ENCODE measurements around the gene RBBP9. TPM values are rescaled to one million over a fixed set of nuclear protein-coding genes. Genes with fewer than 3 reads are reported as not detected.
"Not testable (repeated sequence)": the region's sequence is repeated elsewhere in the genome, so short reads cannot be mapped to it uniquely, and the experiment has no call there.

Gene RBBP9
- total RNA-seq, 1 donor from 2014 or later = 12.7 TPM

GRCh38 chr20:18506744-18507143 lies 9.7 kb upstream of the RBBP9 start:
- peak overlapping the region; percentile 99 for H3K4me3 Mint-ChIP-seq (ENCODE audit: unreplicated experiment)
- TF ChIP-seq CTCF (IDR thresholded peaks at IDR 0.05) = no peak
- H3K27ac Mint-ChIP-seq (ENCODE audit: unreplicated experiment) = peak overlapping the region; percentile 99
- DNase-seq (ENCODE audit: extremely low spot score, unreplicated experiment) = no peak
- H3K9me3 Mint-ChIP-seq (ENCODE audit: unreplicated experiment) = no peaks in the 10 kb centered on the region
- H3K27me3 Mint-ChIP-seq (ENCODE audit: unreplicated experiment) = peaks cover 8% of the 10 kb centered on the region
- H3K4me1 Mint-ChIP-seq (ENCODE audit: unreplicated experiment) = peaks cover 21% of the 10 kb centered on the region
- peaks cover 16% of the 10 kb centered on the region for H3K36me3 Mint-ChIP-seq (ENCODE audit: unreplicated experiment)

- no peak for TF ChIP-seq CTCF (IDR thresholded peaks at IDR 0.05)
- DNase-seq (ENCODE audit: extremely low spot score, unreplicated experiment) = no peak
- Mint-ChIP-seq H3K4me1 (ENCODE audit: unreplicated experiment) (peaks cover 21% of the 10 kb centered on the region), H3K27me3 (ENCODE audit: unreplicated experiment) (peaks cover 8% of the 10 kb centered on the region), H3K36me3 (ENCODE audit: unreplicated experiment) (no peaks in the 10 kb centered on the region), H3K4me3 (ENCODE audit: unreplicated experiment) (no peak overlapping the region), H3K9me3 (ENCODE audit: unreplicated experiment) (no peaks in the 10 kb centered on the region), H3K27ac (ENCODE audit: unreplicated experiment) (no peak overlapping the region)
These were observed 7.5 kb upstream of the RBBP9 start for GRCh38 chr20:18504479-18505060.

- H3K27me3 Mint-ChIP-seq (ENCODE audit: unreplicated experiment); H3K36me3 Mint-ChIP-seq (ENCODE audit: unreplicated experiment); H3K9me3 Mint-ChIP-seq (ENCODE audit: unreplicated experiment); H3K4me1 Mint-ChIP-seq (ENCODE audit: unreplicated experiment); H3K4me3 Mint-ChIP-seq (ENCODE audit: unreplicated experiment); H3K27ac Mint-ChIP-seq (ENCODE audit: unreplicated experiment); DNase-seq (ENCODE audit: extremely low spot score, unreplicated experiment): not testable (repeated sequence)
These were observed 4.6 kb upstream of the RBBP9 start for GRCh38 chr20:18501672-18502071.

- peaks cover 12% of the 10 kb centered on the region for H3K4me1 Mint-ChIP-seq (ENCODE audit: unreplicated experiment)
- no peaks in the 10 kb centered on the region for H3K9me3 Mint-ChIP-seq (ENCODE audit: unreplicated experiment)
- H3K4me3 Mint-ChIP-seq (ENCODE audit: unreplicated experiment) = peak overlapping the region; percentile 94
- no peak for DNase-seq (ENCODE audit: extremely low spot score, unreplicated experiment)
- H3K27me3 Mint-ChIP-seq (ENCODE audit: unreplicated experiment) = peaks cover 4% of the 10 kb centered on the region
- TF ChIP-seq CTCF (IDR thresholded peaks at IDR 0.05) = no peak
- peak overlapping the region; percentile 74 for H3K27ac Mint-ChIP-seq (ENCODE audit: unreplicated experiment)
- no peaks in the 10 kb centered on the region for H3K36me3 Mint-ChIP-seq (ENCODE audit: unreplicated experiment)
These were observed 578 bp upstream of the RBBP9 start for GRCh38 chr20:18497603-18498002.

GRCh38 chr20:18496042-18496441 lies 983 bp downstream of the RBBP9 start:
- H3K27me3 Mint-ChIP-seq (ENCODE audit: unreplicated experiment) = no peaks in the 10 kb centered on the region
- H3K9me3 Mint-ChIP-seq (ENCODE audit: unreplicated experiment) = no peaks in the 10 kb centered on the region
- no peak overlapping the region for H3K27ac Mint-ChIP-seq (ENCODE audit: unreplicated experiment)
- no peak for DNase-seq (ENCODE audit: extremely low spot score, unreplicated experiment)
- H3K4me3 Mint-ChIP-seq (ENCODE audit: unreplicated experiment) = peak overlapping the region; percentile 94
- peaks cover 2% of the 10 kb centered on the region for H3K36me3 Mint-ChIP-seq (ENCODE audit: unreplicated experiment)
- H3K4me1 Mint-ChIP-seq (ENCODE audit: unreplicated experiment) = peaks cover 12% of the 10 kb centered on the region
- no peak for TF ChIP-seq CTCF (IDR thresholded peaks at IDR 0.05)

- Mint-ChIP-seq H3K36me3 (ENCODE audit: unreplicated experiment) (peaks cover 25% of the 10 kb centered on the region), H3K4me1 (ENCODE audit: unreplicated experiment) (no peaks in the 10 kb centered on the region), H3K27me3 (ENCODE audit: unreplicated experiment) (no peaks in the 10 kb centered on the region), H3K27ac (ENCODE audit: unreplicated experiment) (no peak overlapping the region), H3K4me3 (ENCODE audit: unreplicated experiment) (no peak overlapping the region), H3K9me3 (ENCODE audit: unreplicated experiment) (no peaks in the 10 kb centered on the region)
- no peak for DNase-seq (ENCODE audit: extremely low spot score, unreplicated experiment)
- TF ChIP-seq CTCF (IDR thresholded peaks at IDR 0.05) = no peak
These were observed 8.7 kb downstream of the RBBP9 start for GRCh38 chr20:18488301-18488700.

Measured in osteocyte (in vitro differentiated cells).